Astrocyte (in vitro differentiated cells and primary cell): ENCODE measurements around the gene BCL11B.

Experiments
- EZH2 ChIP-seq: IDR thresholded peaks from 2 replicates; pipeline ENCODE4 v1.6.1; 2012; ENCODE audit warnings: mild to moderate bottlenecking, low read length, inconsistent platforms; ENCODE audit not compliant: insufficient read depth
- TF ChIP-seq, protein P1 (sequence below): IDR thresholded peaks from 2 replicates; pipeline ENCODE4 v1.5.1; 2011; ENCODE audit warnings: low read depth, mild to moderate bottlenecking, inconsistent platforms, low read length, moderate library complexity; ENCODE audit not compliant: insufficient read depth

DNA sequence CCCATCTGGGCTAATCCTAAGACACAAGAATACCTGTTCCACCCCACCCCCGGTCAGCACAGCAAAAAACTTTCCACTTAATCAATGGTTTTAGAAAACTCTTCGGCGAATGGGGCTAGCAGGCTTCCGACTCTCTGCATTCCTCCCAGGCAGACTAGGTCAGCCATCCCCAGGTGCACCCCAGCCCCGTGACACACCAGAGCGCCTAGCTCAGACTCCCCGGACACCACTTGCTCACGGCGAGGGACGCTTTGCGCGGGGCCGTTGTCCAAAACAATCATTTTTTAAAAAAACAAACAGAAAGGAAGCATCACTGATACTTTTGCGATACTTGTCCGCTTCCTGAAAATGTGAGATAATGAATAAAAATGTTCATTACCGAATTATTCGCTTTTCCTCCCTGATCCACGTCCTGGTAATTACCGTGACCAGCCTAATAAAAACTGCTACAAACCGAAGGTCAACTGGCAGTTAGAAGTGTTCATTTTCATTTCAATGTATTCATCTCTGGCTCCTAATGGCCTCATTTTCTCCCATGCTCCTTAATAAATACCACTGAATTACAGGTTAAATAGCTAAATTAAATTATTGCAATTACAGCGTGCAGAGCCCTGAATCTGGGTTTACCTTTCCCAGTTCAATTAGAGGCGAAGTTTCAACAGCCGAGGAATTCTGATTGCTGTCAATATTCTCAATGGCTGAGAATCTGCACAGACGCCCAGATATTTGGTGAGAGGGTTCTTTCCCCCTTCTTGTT is 73.1 kb downstream of the BCL11B start:
- TF ChIP-seq, protein P1, sequence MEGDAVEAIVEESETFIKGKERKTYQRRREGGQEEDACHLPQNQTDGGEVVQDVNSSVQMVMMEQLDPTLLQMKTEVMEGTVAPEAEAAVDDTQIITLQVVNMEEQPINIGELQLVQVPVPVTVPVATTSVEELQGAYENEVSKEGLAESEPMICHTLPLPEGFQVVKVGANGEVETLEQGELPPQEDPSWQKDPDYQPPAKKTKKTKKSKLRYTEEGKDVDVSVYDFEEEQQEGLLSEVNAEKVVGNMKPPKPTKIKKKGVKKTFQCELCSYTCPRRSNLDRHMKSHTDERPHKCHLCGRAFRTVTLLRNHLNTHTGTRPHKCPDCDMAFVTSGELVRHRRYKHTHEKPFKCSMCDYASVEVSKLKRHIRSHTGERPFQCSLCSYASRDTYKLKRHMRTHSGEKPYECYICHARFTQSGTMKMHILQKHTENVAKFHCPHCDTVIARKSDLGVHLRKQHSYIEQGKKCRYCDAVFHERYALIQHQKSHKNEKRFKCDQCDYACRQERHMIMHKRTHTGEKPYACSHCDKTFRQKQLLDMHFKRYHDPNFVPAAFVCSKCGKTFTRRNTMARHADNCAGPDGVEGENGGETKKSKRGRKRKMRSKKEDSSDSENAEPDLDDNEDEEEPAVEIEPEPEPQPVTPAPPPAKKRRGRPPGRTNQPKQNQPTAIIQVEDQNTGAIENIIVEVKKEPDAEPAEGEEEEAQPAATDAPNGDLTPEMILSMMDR, result no peak
- no peak for TF ChIP-seq EZH2
